Fibroblast of peridontal ligament (primary cell): Measurements from ENCODE around the gene OR3A3.
"Not testable (repeated sequence)": the region's sequence is repeated elsewhere in the genome, so short reads cannot be mapped to it uniquely, and the experiment has no call there.

Source experiments
- DNase-seq: peaks from one replicate; pipeline ENCODE4 v3.0.0-alpha.2; 2010; ENCODE audit errors: extremely low read depth

OR3A3 gene

DNA sequence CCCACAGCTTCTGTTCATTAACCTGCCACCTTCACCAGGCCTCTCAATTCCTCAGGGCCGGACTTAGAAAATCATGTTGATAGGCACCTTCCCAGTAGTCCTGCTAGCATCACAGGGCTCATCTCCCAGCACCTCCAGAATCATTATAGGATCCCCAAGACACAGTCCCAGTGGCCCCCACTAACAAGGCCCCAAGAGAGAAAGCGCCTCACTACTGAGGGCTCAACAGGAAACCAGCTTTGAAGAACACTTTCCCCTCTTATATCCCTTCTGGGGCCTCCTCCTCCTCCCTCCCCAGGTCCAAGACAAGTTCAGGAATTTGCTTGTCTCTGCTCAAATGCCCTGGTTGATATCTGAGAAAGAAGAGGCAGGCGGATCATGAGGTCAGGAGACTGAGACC is at the start of gene OR3A3:
Gene OR3A3 (plus strand): TSS at position 301 of the 400 bp plus-strand sequence.
- DNase-seq = no peak

DNA sequence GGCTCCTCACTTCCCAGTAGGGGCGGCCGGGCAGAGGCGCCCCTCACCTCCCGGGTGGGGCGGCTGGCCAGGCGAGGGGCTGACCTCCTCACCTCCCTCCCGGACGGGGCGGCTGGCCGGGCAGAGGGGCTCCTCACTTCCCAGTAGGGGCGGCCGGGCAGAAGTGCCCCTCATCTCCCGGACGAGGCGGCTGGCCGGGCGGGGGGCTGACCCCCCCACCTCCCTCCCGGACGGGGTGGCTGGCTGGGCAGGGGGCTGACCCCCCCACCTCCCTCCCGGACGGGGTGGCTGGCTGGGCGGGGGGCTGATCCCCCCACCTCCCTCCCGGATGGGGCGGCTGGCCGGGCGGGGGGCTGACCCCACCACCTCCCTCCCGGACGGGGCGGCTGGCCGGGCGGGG is 40.0 kb upstream of the OR3A3 start:
- not testable (repeated sequence) for DNase-seq

DNA sequence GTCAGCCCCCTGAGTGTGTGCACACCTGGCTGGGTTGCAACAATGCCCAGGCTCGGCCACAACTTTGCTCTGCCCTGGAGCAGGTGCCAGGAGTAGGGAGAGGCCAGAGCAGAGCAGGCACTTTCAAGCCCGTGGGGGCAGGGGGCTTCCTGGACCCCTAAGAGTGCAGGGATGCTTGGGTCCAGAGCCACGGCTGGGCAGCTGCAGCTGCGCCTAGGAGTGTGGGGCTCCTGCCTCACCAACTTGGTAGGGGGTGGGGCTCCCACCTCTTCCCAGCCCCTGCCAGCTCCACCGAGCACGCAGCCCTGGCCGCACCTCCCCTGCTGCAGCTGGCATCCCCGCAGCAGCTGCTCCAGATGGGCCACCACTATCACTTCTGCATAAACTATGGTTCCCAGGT is 32.8 kb upstream of the OR3A3 start:
- no peak for DNase-seq

DNA sequence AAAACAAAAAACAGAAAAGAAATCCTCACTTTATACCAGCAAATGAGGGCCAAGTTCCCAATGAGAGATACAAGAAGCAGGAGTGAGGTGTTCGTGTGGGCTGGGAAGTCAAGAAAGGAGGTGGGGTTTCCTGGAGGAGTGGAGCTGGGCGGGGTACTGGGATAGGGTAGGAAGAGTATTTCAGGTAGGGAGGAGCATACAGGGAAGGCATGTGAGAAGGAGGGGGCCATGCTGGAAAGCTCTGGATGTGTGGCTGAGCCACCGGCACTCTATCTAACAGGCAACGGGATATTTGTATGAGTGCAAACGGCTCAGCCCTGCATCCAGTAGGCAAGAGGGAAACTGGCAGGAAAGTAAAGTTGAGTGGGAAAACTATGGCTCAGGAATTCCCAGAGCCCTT is 29.2 kb upstream of the OR3A3 start:
- DNase-seq = no peak

DNA sequence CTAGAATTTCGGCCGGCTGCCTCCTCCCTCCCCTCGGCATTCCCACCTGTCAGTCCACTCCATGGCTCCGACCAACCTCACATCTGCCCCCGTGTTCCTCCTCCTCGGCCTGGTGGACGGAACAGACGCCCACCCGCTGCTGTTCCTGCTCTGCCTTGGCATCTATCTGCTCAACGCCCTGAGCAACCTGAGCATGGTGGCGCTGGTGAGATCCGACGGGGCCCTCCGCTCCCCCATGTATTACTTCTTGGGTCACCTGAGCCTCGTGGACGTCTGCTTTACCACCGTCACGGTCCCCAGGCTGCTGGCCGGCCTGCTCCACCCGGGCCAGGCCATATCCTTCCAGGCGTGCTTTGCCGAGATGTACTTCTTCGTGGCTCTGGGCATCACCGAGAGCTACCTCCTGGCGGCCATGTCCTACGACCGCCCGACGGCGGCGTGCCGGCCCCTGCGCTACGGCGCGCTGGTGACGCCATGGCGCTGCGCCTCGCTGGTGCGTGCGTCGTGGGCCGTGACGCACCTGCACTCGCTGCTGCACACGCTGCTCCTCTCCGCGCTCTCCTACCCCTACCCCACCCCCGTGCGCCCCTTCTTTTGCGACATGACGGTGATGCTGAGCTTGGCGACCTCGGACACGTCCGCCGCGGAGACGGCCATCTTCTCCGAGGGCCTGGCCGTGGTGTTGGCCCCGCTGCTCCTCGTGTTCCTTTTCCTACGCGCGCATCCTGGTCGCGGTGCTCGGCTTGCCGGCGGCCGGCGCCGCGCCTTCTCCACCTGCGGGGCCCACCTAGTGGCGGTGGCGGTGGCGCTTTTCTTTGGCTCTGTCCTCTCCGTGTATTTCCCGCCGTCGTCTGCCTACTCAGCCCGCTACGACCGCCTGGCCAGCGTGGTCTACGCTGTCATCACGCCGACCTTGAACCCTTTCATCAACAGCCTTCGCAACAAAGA is 25.0 kb upstream of the OR3A3 start, which contains the start of gene OR3A2:
Gene OR3A2 (minus strand): TSS at position 440 of the 948 bp plus-strand sequence.
- DNase-seq = no peak

DNA sequence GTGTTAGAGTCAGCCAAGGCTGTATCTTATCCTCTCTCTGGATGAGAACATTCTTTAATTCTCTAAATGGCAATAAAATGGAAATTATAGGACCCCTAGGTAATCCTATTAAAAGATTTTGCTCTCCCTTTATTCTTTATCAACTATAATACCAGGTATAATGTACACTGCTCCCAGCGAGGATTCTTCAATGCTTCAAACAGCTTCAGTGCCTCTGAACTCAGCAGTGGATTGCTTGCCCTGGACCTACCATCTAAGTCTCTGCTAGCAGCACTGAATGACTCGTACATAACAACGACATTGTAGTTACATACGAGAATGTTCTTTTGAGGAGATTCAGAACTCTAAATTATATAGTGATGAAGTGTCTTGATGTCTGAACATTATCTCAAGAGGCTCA is 21.4 kb upstream of the OR3A3 start:
- no peak for DNase-seq

DNA sequence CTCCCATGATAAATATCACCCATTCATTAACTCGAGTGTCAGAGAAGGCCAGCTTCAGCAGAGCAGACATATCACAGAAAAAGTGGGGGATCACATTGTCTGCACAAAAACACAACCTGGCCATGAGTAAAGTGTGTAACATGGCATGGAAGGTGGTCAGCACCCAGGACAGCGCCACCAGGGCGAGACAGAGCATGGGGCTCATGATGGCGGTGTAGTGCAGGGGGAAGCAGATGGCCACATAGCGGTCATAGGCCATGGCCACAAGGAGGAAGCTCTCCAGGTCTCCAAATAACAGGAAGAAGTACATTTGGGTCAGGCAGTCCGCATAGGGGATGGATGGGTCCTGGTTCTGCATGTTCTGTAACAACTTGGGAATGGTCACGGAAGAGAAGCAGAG is 13.4 kb upstream of the OR3A3 start:
- not testable (repeated sequence) for DNase-seq

DNA sequence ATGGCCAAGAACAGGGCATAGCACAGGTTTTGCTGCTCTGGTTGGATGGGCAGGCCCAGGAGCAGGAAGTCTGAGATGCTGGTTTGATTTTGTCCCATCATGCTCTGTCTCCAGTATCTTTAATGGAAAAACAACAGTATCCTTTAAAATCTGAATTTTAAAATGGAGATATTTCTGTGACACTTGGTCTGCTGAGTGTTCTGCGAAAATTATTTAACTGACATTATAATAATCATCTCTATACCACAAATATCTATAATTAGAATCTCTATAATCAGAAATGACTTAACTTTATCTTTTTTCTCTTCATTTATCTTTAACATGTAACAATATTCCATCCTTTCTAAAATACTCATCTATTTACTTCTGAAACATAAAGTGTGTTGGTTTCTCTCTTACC is 12.9 kb upstream of the OR3A3 start, which contains the start of gene OR1E1:
Gene OR1E1 (minus strand): TSS at position 101 of the 400 bp plus-strand sequence. CDS start 0 bp downstream, at position 101.
- no peak for DNase-seq

DNA sequence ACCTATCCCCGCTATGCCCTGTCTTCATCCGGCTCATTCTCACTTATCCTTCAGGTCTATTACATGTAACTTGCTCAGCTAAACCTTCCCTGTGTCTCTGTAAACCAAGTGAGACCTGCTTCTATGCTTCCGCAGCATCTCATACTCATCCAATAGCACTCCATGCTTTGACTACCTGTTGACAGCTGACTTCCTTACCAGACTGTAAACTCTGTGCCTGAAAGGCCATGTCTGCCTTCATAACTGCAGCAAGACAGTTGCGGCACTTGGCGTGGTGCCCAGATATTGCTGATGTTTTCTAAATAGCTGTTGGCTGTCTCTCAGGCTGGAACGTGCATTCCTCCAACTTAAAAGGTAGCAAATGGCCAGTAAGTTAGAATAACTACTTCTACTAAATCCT is 11.1 kb upstream of the OR3A3 start:
- DNase-seq = no peak

DNA sequence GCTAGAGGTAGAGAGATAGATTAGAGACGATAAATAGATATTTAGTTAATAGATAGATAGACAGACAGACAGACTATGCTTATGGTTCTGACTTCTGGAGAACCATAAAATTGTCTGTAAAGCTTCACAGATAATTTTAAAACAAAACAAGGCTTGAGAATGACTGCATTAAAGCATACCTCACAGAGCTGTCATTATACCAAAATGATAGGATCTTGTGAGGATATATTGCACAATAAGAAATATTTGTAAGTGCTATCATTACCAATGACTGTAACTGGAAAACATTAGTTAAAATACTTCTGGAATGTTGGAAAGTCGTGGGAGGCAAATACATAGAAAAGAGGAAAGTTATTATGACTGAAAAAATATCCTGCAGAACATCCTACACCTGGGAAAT is 9.4 kb upstream of the OR3A3 start:
- DNase-seq = no peak

DNA sequence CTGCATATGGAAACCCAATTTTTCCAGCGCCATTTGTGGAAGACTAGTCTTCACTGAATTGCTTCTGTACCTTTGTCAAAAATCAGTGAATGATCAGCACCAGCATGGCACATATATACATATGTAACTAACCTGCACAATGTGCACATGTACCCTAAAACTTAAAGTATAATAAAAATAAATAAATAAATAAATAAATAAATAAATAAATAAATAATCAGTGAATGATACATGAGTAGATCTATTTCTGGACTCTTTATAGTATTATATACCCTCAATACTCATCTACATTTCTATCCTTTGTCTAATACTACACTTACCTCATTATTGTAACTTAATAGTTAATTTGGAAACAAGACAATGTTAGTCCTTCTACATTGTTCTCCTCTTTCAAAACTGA is 7.3 kb upstream of the OR3A3 start:
- not testable (repeated sequence) for DNase-seq

DNA sequence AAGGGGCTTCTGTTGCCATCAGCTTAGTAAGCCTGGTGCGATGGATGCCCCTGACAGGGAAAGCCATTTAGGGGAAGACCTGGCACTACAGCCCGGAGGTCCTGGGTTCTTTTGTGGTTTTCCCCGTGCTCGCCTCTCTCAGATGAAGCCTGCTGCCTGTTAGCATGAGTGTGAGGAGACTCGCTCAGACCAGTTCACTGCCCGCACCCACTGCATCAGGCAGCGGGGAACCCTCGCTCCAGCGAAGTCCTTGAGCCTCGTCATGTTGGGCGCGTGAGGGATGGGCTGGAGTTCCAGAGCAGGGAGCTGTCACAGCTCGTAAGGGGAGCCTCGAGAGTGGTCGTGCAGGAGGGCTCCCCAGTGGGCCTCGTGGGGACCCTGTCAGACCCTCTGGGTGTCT is 1.0 kb downstream of the OR3A3 start:
- DNase-seq = not testable (repeated sequence)

DNA sequence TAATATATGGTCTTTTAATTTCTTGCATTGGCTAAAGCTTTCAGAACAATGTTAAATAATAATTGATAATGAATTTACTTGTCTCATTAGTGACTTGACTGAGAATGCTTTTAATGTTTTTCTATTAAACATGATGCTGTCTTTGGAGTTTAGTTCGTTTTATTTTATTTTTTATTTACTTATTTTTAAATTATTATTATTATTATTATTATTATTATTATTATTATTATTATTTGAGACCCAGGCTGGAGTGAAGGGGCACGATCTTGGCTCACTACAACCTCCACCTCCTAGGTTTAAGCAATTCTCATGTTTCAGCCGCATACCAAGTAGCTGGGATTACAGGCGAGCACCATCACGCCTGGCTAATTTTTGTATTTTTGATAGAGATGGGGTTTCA is 4.4 kb downstream of the OR3A3 start:
- no peak for DNase-seq

DNA sequence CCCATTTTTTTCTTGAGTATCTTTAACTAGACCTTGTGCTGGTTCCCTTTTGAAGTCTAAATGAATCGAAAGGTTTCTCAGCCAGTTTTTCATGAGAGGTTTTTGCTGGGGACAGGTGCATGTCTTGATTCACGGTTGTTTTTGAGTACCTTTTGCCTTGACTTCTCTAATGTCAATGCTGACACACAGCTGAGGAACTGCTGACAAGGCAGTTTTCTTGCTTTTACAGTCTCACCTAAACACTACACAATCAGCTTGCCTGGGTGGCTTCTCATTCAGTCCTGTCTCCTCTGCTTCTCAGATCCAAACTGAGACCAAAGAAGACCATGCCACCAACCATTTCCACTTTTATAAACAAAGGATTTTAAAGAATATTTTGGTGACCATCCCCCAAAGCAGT is 7.1 kb downstream of the OR3A3 start:
- no peak for DNase-seq

DNA sequence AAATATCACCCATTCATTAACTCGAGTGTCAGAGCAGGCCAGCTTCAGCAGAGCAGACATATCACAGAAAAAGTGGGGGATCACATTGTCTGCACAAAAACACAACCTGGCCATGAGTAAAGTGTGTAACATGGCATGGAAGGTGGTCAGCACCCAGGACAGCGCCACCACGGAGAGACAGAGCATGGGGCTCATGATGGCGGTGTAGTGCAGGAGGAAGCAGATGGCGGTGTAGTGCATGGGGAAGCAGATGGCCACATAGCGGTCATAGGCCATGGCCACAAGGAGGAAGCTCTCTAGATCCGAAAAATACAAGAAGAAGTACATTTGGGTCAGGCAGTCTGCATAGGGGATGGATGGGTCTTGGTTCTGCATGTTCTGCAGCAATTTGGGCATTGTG is 22.0 kb downstream of the OR3A3 start:
- not testable (repeated sequence) for DNase-seq

DNA sequence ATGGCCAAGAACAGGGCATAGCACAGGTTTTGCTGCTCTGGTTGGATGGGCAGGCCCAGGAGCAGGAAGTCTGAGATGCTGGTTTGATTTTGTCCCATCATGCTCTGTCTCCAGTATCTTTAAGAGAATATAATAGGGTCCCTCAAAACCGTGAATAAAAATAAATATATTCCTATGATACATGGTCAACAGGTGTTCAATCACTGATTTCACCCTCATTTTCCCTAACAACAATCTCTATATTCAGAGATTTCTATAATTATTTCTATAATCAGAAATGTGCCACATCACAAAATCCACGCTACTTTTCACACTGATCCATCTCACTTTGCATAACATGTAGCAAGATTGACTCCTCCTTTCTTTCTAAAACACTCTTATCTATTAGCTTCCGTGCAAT is 22.6 kb downstream of the OR3A3 start, which contains the start of gene OR1E2:
Gene OR1E2 (minus strand): TSS at position 101 of the 400 bp plus-strand sequence. CDS start 0 bp downstream, at position 101.
- no peak for DNase-seq

DNA sequence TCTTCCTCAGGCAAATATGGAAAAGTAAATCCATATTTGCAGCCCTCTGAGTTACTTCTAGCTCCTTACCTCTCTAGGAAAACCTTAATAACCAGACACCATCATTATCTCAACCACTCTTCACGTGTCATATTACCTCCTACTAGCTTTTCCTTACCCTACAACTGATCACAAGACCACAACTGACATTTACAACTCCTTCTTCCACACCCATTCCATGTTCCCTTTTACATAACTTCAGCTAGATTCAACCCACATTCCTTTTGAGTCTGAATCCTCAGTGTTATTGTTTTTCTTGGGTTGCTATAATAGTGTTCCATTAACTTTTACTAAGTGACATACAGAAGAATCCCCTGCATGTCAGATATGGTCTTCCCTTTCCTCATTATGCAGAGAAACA is 27.2 kb downstream of the OR3A3 start:
- no peak for DNase-seq

DNA sequence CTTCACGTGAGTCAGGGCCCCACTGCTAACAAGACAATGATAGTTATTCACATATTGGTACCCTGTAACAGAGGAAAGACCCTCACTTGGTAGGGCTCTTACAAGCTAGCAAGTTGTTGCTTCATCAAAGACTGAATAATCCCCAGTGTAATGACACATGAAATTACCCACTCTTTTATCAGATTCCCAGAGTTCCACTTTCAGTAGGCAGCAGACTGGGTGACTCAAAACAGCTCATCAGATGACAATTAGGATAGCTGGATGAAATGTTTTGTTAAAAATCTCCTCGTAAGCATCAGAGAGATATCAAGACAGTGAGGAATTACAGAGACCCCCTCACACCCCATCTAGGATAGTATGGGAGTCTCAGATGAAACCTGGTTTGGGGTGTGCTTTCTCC is 29.3 kb downstream of the OR3A3 start:
- no peak for DNase-seq

DNA sequence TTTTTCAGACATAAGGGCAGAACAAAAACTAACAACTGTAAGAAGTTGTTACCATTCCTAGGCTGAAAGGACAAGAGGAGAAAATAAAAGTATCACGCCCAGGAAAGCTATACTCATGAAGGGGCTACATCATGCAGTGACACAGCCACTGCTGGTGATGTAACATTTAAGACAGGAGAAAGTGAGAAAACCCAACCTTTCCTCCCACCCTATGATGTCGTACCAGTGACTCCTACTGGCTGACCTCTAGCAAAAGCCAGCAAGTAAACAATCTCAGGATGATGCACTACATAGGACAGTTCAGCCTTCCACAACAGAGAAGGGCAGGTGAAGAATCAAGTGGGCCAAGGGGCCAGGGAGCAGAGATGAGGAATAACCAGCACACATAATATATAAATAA is 36.5 kb downstream of the OR3A3 start:
- no peak for DNase-seq

DNA sequence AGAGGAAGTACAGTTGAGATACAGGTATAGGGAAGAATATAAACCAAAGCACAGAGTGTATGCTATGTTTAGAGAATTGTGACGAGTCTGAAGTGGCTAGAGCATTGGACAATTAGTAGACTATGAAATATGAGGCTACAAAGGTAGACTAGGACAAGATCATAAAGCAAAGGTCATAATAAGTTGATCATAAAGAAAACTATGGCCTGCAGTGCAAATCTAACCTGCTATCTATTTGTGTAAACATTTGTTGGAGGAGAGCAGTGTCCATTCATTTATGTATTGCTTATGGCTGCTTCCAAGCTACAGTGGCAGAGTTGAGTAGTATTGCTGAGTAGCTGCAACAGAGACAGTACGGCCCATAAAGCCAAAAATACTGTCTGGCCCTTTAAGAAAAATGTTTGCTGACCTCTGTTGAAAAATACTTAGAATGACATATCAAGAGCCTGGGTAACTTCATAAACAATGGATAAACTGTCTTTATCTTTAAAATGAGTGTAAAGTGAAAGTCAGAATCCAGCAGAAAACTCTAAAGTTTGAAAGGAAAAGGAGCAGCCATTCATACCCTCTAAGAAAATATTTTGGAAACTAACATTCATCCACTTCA is 37.0 kb downstream of the OR3A3 start:
- no peak for DNase-seq

DNA sequence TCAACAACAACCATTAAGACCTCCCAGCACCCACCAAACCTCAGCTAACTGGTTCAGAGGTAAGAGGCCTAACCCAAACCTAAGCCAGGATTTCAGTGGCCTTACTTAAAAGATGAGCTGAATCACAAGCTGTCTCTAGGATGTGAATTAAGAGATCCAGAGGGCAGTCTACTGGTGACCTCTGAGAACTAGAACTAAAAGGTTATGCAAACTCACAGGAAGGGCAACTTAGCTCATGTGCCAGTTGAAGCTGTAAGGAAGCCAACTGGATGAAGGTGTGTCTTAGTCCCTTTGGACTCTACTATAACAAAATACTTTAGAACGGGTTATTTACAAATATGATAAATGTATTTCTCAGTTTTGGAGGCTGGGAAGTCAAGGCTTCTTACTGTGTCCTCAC is 55.2 kb downstream of the OR3A3 start:
- not testable (repeated sequence) for DNase-seq

DNA sequence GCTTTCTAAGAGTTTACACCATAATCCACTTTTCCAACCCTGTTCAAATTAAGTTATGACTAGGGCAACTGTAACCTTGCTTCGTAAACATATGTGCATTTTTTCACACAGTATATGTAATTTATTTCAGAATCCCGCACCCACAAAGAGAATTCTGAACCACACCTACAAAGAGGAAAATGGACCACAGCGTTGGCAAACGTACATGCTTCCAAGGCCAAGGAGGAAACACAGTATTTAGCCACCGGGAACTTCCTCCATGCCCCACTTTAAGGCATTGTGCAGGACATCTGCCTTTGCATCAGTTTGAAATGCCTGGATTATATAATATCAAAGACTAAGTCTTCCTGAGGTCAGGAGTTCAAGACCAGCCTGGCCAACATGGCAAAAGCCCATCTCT is 58.4 kb downstream of the OR3A3 start:
- no peak for DNase-seq

DNA sequence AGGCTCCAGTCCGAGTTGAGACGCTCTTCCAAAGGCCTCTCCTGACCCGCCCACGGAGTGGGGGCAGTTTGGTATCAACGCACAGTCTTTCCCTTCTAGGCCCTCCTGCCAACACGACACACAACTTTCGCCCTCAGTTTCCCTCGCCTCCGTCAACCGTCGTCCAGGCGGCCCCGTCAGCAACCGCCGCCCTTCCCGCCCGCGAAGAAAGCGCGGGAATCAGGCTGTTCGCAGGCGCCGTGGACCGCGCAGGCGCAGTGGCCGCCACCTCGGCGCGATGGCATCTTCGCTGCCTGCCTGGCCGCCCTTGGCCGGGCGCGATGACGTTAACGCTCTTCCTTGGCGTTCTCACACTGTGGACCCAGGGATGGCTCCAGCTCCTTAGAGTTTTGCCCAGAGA is 60.4 kb downstream of the OR3A3 start, which contains the start of gene SPATA22:
Gene SPATA22 (minus strand): TSS at position 221 of the 400 bp plus-strand sequence. CDS start 2,494 bp downstream, outside the sequence.
- no peak for DNase-seq
